GM12878 (cell line): ENCODE measurements around the gene MRPS18A. TPM values are rescaled to one million over a fixed set of nuclear protein-coding genes. Genes with fewer than 3 reads are reported as not detected.

Experiments
- BHLHE40 ChIP-seq, 2 experiments: fragments of 450-650 bp in 1 of 2; IDR thresholded peaks; 2 replicates each; pipeline ENCODE4 v1.6.1; 2011 to 2017; ENCODE audit warnings: low read depth in 2 of 2, borderline replicate concordance in 1 of 2, improper control_type of control experiment in 1 of 2, low read length in 1 of 2, mild to moderate bottlenecking in 1 of 2
- CBX5 ChIP-seq: sonication (generic); IDR thresholded peaks from 2 replicates; pipeline ENCODE4 v1.6.1; 2016; ENCODE audit warnings: low read depth, moderate library complexity, mild to moderate bottlenecking, inconsistent platforms
- CUX1 ChIP-seq: IDR thresholded peaks from 2 replicates; pipeline ENCODE4 v1.6.1; 2012; ENCODE audit warnings: improper control_type of control experiment, low read depth, low read length; ENCODE audit not compliant: insufficient replicate concordance
- HDGF ChIP-seq: fragments of 450-650 bp; IDR thresholded peaks from 2 replicates; pipeline ENCODE4 v1.6.1; 2016; ENCODE audit warnings: antibody characterized with exemption
- IRF4 ChIP-seq: IDR thresholded peaks from 2 replicates; pipeline ENCODE4 v1.6.1; 2011; ENCODE audit warnings: low read depth, low read length
- JUNB ChIP-seq: IDR thresholded peaks from 2 replicates; pipeline ENCODE4 v1.6.1; 2016; ENCODE audit warnings: antibody characterized with exemption, mild to moderate bottlenecking
- JUND ChIP-seq: IDR thresholded peaks from 2 replicates; pipeline ENCODE4 v1.6.1; 2012; ENCODE audit warnings: low read depth, mild to moderate bottlenecking, low read length, improper control_type of control experiment, moderate library complexity
- MXI1 ChIP-seq: fragments of 150-350 bp; IDR thresholded peaks from 2 replicates; pipeline ENCODE4 v1.6.1; 2011; ENCODE audit warnings: low read depth, mild to moderate bottlenecking, inconsistent platforms, low read length, improper control_type of control experiment
- NFIC ChIP-seq: IDR thresholded peaks from 2 replicates; pipeline ENCODE4 v1.6.1; 2012; ENCODE audit warnings: low read depth, mild to moderate bottlenecking, inconsistent platforms, low read length, moderate library complexity
- RELB ChIP-seq: fragments of 450-650 bp; IDR thresholded peaks from 2 replicates; pipeline ENCODE4 v1.6.1; 2017; ENCODE audit warnings: low read depth, mild to moderate bottlenecking, moderate library complexity
- SMARCA5 ChIP-seq: fragments of 450-650 bp; IDR thresholded peaks from 2 replicates; pipeline ENCODE4 v1.6.1; 2017; ENCODE audit warnings: mild to moderate bottlenecking
- SREBF1 ChIP-seq: IDR thresholded peaks from 2 replicates; pipeline ENCODE4 v1.6.1; 2012; ENCODE audit warnings: mild to moderate bottlenecking, low read length
- ZBTB40 ChIP-seq: fragments of 450-650 bp; IDR thresholded peaks from 2 replicates; pipeline ENCODE4 v1.6.1; 2016; ENCODE audit warnings: mild to moderate bottlenecking, moderate library complexity, borderline replicate concordance
- ZNF687 ChIP-seq: fragments of 450-650 bp; IDR thresholded peaks from 2 replicates; pipeline ENCODE4 v1.6.1; 2017; ENCODE audit warnings: mild to moderate bottlenecking, moderate library complexity
- polyA plus RNA-seq, 11 experiments: library from polyadenylated mRNA; depleted of rRNA in 4 of 11; unstranded in 6 of 11; stranded (reverse) in 5 of 11; fragments of >200 nt; fragmentation: Nextera tagmentation in 4 of 11; fragmentation: Illumina TruSeq in 1 of 11; extraction: Ambion mirVana in 4 of 11; extraction: Trizol in 1 of 11; gene quantifications; 1 replicate in 1 of 11; 2 replicates in 10 of 11; pipeline versions ENCODE4 v1.2.1 to v1.2.3, GENCODE V29; 2011 to 2016; ENCODE audit warnings: inconsistent platforms in 2 of 11, missing spikeins in 2 of 11, low read depth in 1 of 11
- total RNA-seq, 4 experiments: library from RNA; depleted of rRNA in 3 of 4; stranded (reverse); fragments of >200 nt in 3 of 4; fragmentation: Illumina TruSeq in 1 of 4; extraction: Trizol in 1 of 4; gene quantifications; 2 replicates each; pipeline versions ENCODE4 v1.2.1 to v1.2.3, GENCODE V29; 2013 to 2021

MRPS18A gene
- total and polyA plus RNA-seq, 10 of the 15 experiments (the other 5 are each of a cell fraction or from before 2014, with no cell fraction given): 66.3 to 158 (median 98.7) TPM

- TF ChIP-seq CUX1 (no peak), IRF4 (0 out of 2 replicates have a peak, but pooled peaks have one; percentile 55), JUND (no peak), SMARCA5 (peak; percentile 75), HDGF (0 out of 2 replicates have a peak, but pooled peaks have one; percentile 63), JUNB (no peak), CBX5 (no peak), NFIC (peak; percentile 45; the same call in 1 of the 2 replicates), ZNF687 (peak; percentile 58; the same call in 1 of the 2 replicates), RELB (peak; percentile 91), ZBTB40 (no peak), SREBF1 (no peak), BHLHE40 (IDR thresholded peaks at IDR 0.05; ENCODE audit: borderline replicate concordance in 1 of 2, low read depth in 2 of 2, low read length in 1 of 2) (peak; percentile 99 to 100), MXI1 (peak; percentile 73)
Measured at GRCh38 chr6:43724914-43725642, 37.5 kb upstream of the MRPS18A start (continued).
